ENCODE measurements around the gene FAM234B.

FAM234B gene

GRCh38 chr12:13119826-13120225 lies 75.6 kb downstream of the FAM234B start:
- no peak for DNase-seq (ENCODE audit: low spot score)

GRCh38 chr12:13120413-13120812 lies 76.2 kb downstream of the FAM234B start:
- DNase-seq (ENCODE audit: low spot score) = no peak

- DNase-seq (ENCODE audit: low spot score) = no peak
These were observed 77.4 kb downstream of the FAM234B start for GRCh38 chr12:13121568-13121967.

GRCh38 chr12:13124656-13125505 lies 80.7 kb downstream of the FAM234B start:
- DNase-seq (ENCODE audit: low spot score) = no peak

GRCh38 chr12:13125996-13126395 lies 81.8 kb downstream of the FAM234B start:
- DNase-seq (ENCODE audit: low spot score) = no peak

- no peak for DNase-seq (ENCODE audit: low spot score)
These were observed 82.3 kb downstream of the FAM234B start for GRCh38 chr12:13126494-13126893.

- DNase-seq (ENCODE audit: low spot score) = no peak
These were observed 83.3 kb downstream of the FAM234B start for GRCh38 chr12:13127444-13127843.

- no peak for DNase-seq (ENCODE audit: low spot score)
These were observed 84.2 kb downstream of the FAM234B start for GRCh38 chr12:13128291-13128965.

GRCh38 chr12:13130981-13131380 lies 86.8 kb downstream of the FAM234B start:
- no peak for DNase-seq (ENCODE audit: low spot score)

All from pons (tissue), 1 donor.